ENCODE measurements around the gene LINGO4.

DNA sequence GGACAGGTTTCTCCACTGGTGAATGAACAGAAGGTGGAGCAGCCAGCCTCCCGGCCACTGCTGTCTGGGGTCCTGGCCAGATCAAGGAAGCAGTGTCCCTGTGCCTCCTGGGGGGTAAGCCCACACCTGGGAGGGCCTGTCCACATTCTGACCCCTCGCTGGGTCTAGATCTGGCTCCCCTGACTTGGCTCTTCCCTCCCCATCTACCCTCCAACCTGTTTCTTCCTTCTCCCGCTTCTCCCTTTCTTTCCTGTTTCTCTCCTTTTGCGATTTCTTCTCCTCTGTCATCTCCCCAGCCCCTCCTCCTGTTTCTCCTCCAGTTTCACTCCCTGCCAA, 26.0 kb upstream of the LINGO4 start:
- no peak for TF ChIP-seq POLR2A (IDR thresholded peaks at IDR 0.05)
- TF ChIP-seq, protein P1, sequence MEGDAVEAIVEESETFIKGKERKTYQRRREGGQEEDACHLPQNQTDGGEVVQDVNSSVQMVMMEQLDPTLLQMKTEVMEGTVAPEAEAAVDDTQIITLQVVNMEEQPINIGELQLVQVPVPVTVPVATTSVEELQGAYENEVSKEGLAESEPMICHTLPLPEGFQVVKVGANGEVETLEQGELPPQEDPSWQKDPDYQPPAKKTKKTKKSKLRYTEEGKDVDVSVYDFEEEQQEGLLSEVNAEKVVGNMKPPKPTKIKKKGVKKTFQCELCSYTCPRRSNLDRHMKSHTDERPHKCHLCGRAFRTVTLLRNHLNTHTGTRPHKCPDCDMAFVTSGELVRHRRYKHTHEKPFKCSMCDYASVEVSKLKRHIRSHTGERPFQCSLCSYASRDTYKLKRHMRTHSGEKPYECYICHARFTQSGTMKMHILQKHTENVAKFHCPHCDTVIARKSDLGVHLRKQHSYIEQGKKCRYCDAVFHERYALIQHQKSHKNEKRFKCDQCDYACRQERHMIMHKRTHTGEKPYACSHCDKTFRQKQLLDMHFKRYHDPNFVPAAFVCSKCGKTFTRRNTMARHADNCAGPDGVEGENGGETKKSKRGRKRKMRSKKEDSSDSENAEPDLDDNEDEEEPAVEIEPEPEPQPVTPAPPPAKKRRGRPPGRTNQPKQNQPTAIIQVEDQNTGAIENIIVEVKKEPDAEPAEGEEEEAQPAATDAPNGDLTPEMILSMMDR (IDR thresholded peaks at IDR 0.05): no peak
